Endodermal cell (in vitro differentiated cells): ENCODE results near the gene NPC1L1. TPM values are rescaled to one million over a fixed set of nuclear protein-coding genes. Genes with fewer than 3 reads are reported as not detected.

Experiments
- DNase-seq: peaks from one replicate; pipeline ENCODE4 v3.0.0-alpha.2; 2017
- H3K27ac ChIP-seq: 2 replicates; pipeline ENCODE4 v1.5.1; 2013; ENCODE audit warnings: mild to moderate bottlenecking, low read depth, low read length, moderate library complexity
- H3K27me3 ChIP-seq: 2 replicates; pipeline ENCODE4 v1.6.1; 2013; ENCODE audit warnings: mild to moderate bottlenecking, low read length, moderate library complexity; ENCODE audit not compliant: insufficient read depth, control insufficient read depth, poor library complexity, severe bottlenecking
- H3K36me3 ChIP-seq: 2 replicates; pipeline ENCODE4 v1.7.0; 2013; ENCODE audit warnings: mild to moderate bottlenecking, low read length, moderate library complexity; ENCODE audit not compliant: control insufficient read depth, insufficient read depth
- H3K4me1 ChIP-seq: one replicate; pipeline ENCODE4 v1.7.0; 2013; ENCODE audit warnings: low read length; ENCODE audit not compliant: control insufficient read depth, insufficient read depth
- H3K4me3 ChIP-seq: 2 replicates; pipeline ENCODE4 v1.5.1; 2013; ENCODE audit warnings: mild to moderate bottlenecking, low read length, moderate library complexity
- H3K9ac ChIP-seq: 2 replicates; pipeline ENCODE4 v1.6.1; 2013; ENCODE audit warnings: mild to moderate bottlenecking, low read length, moderate library complexity; ENCODE audit not compliant: poor library complexity, severe bottlenecking; ENCODE audit errors: extremely low read depth
- H3K9me3 ChIP-seq: 2 replicates; pipeline ENCODE4 v1.6.1; 2013; ENCODE audit warnings: mild to moderate bottlenecking, low read length, moderate library complexity; ENCODE audit not compliant: control insufficient read depth
- H3K27ac Mint-ChIP-seq: 2 replicates; pipeline ENCODE4 v1.8.0; 2020; ENCODE audit warnings: mixed read lengths
- H3K27me3 Mint-ChIP-seq: 2 replicates; pipeline ENCODE4 v1.8.0; 2021; ENCODE audit warnings: mild to moderate bottlenecking, mixed read lengths; ENCODE audit not compliant: insufficient read depth
- H3K36me3 Mint-ChIP-seq: 2 replicates; pipeline ENCODE4 v1.8.0; 2020; ENCODE audit warnings: low read depth, mixed read lengths
- H3K4me1 Mint-ChIP-seq: 2 replicates; pipeline ENCODE4 v1.8.0; 2020; ENCODE audit warnings: mixed read lengths
- H3K4me3 Mint-ChIP-seq: 2 replicates; pipeline ENCODE4 v1.8.0; 2020; ENCODE audit warnings: mild to moderate bottlenecking, moderate library complexity, mixed read lengths
- H3K9me3 Mint-ChIP-seq: 2 replicates; pipeline ENCODE4 v1.8.0; 2020; ENCODE audit warnings: mild to moderate bottlenecking, mixed read lengths
- CTCF ChIP-seq: fragments of 200-600 bp; sonication (generic); conservative IDR thresholded peaks from 2 replicates; pipeline ENCODE4 v1.5.0; 2021; ENCODE audit warnings: antibody characterized with exemption, mild to moderate bottlenecking
- WGBS, 2 experiments: methylation state at CpG; one replicate each; pipeline versions ENCODE4 v1.1.5 to v1.1.7; 2013; ENCODE audit warnings: missing lambda C conversion rate in 2 of 2, mixed read lengths in 1 of 2; ENCODE audit not compliant: insufficient coverage in 1 of 2, insufficient read length in 1 of 2; 5-methylcytosine and 5-hydroxymethylcytosine counted together
- total RNA-seq, 2 donors: library from RNA; stranded (reverse); fragmentation: NEBNext Ultra II Directional in 1 of 2; extraction: Animal tissue kit (Norgen Biotek cat#: 25700) in 1 of 2; gene quantifications; 2 replicates in 1 of 2; 3 replicates in 1 of 2; pipeline ENCODE4 v1.2.1, GENCODE V29; 2021

Gene NPC1L1
- total RNA-seq, 2 donors from 2014 or later: 2.7 to 3.1 TPM

DNA sequence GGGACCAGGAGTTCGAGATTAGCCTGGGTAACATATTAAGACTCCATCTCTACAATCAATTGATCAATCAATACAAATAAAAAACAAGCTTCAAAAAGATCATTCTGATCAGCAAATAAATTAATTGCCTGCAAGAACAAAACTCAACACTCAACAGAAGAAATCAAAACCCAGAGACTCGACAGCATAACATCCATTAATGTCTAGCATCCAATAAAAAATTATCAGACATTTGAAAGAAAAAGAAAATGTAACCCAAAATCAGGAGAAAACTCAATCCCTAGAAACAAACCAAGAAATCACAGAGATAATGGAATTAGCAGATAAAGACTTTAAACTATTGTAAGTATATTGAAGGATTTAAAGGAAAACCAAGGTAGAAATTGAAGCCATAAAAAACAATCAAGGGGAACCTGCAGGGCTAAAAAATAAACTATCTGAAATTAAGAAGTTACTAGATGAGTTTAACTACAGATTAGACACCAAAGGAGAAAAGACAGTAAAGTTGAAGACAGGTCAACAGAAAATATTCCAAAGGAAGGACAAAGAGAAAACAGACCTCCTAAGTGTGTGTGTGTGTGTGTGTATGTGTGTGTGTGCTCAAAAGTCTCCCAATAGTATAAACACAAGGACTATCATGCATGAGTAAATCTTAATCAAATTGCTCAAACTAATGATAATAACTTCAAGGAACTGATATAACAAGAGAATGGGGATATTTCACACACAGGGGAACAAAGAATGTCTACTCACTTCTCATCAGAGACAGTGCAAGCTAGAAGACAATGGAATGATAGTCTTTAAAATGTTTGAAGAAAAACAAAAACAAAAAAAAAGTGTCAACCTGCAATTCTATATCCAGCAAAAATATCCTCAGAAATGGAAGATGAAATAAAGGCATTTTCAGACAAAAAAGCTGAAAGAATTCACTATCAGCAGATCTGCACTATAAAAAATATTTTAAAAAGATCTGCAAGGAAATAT lies 58.3 kb downstream of the NPC1L1 start:
- no peak overlapping the region for H3K4me3 ChIP-seq
- peaks cover 68% of the 10 kb centered on the region for H3K36me3 ChIP-seq
- WGBS, 2 experiments: 100% methylated on average over 1 to 2 of the region's 2 CpGs
- Mint-ChIP-seq H3K36me3 (peaks cover 60% of the 10 kb centered on the region), H3K27me3 (no peaks in the 10 kb centered on the region), H3K9me3 (peaks cover 5% of the 10 kb centered on the region), H3K27ac (no peak overlapping the region), H3K4me3 (no peak overlapping the region), H3K4me1 (peaks cover 8% of the 10 kb centered on the region)
- TF ChIP-seq CTCF: no peak
- H3K9ac ChIP-seq: no peak overlapping the region
- no peaks in the 10 kb centered on the region for H3K27me3 ChIP-seq
- no peaks in the 10 kb centered on the region for H3K4me1 ChIP-seq
- no peak overlapping the region for H3K27ac ChIP-seq
- peaks cover 18% of the 10 kb centered on the region for H3K9me3 ChIP-seq
- no peak for DNase-seq

DNA sequence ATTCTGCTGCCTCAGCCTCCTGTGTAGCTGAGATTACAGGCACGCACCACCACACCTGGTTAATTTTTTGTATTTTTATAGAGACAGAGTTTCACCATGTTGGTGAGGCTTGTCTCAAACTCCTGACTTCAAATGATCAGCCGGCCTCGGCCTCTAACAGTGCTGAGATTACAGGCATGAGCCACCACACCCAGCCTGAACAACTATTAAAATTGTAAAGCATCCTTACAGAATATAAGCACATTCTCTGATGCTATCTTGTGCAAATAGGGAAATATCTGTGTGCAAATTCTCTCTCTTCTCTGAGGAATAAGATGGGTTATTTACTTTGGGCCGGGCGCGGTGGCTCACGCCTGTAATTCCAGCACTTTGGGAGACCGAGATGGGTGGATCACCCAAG lies 63.2 kb downstream of the NPC1L1 start:
- H3K4me3 Mint-ChIP-seq: no peak overlapping the region

More for the DNA sequence above, 63.2 kb downstream of the NPC1L1 start:
- no peaks in the 10 kb centered on the region for H3K9me3 Mint-ChIP-seq
- H3K27me3 Mint-ChIP-seq: no peaks in the 10 kb centered on the region
- H3K4me1 ChIP-seq: no peaks in the 10 kb centered on the region
- no peak overlapping the region for H3K27ac ChIP-seq
- H3K9ac ChIP-seq: no peak overlapping the region
- peaks cover 87% of the 10 kb centered on the region for H3K36me3 ChIP-seq
- H3K27me3 ChIP-seq: no peaks in the 10 kb centered on the region
- 94 to 100% methylated on average over 7 to 8 of the region's 8 CpGs for WGBS, 2 experiments
- H3K36me3 Mint-ChIP-seq: peaks cover 52% of the 10 kb centered on the region
- no peak overlapping the region for H3K4me3 ChIP-seq
- DNase-seq: no peak
- H3K9me3 ChIP-seq: peaks cover 4% of the 10 kb centered on the region
- H3K27ac Mint-ChIP-seq: no peak overlapping the region
- no peak for TF ChIP-seq CTCF
- H3K4me1 Mint-ChIP-seq: no peaks in the 10 kb centered on the region
